ENCODE measurements around the gene PDE8A.

- no peak for TF ChIP-seq GATA3 (IDR thresholded peaks at IDR 0.05; ENCODE audit: low read depth, low read length)
- no peak for TF ChIP-seq GATA2 (IDR thresholded peaks at IDR 0.05; ENCODE audit: low read depth, low read length)
Measured at GRCh38 chr15:85025516-85026251, 44.0 kb downstream of the PDE8A start.
